Liver (tissue), 9 donors: ENCODE data around the gene PAQR4. TPM values are rescaled to one million over a fixed set of nuclear protein-coding genes. Genes with fewer than 3 reads are reported as not detected.

Experiments
- DNase-seq: peaks from one replicate; pipeline ENCODE4 v3.0.0-alpha.2; 2017; ENCODE audit warnings: low spot score
- H3K27ac ChIP-seq, 2 donors: one replicate each; pipeline ENCODE4 v1.7.0; 2013; ENCODE audit warnings: inconsistent platforms in 2 of 2, low read length in 2 of 2, control low read depth in 1 of 2, low read depth in 1 of 2, mild to moderate bottlenecking in 1 of 2
- H3K27me3 ChIP-seq, 4 donors: one replicate each; pipeline versions ENCODE4 v1.6.1 to v1.7.0; 2013; ENCODE audit warnings: low read length in 3 of 4, inconsistent platforms in 1 of 4, mild to moderate bottlenecking in 1 of 4, moderate library complexity in 1 of 4; ENCODE audit not compliant: control insufficient read depth in 4 of 4, insufficient read depth in 4 of 4
- H3K36me3 ChIP-seq, 4 donors: one replicate each; pipeline versions ENCODE4 v1.6.1 to v1.7.0; 2013; ENCODE audit warnings: low read length in 3 of 4, mild to moderate bottlenecking in 3 of 4, low read depth in 1 of 4, moderate library complexity in 1 of 4; ENCODE audit not compliant: control insufficient read depth in 4 of 4, insufficient read depth in 3 of 4
- H3K4me1 ChIP-seq, 4 donors: one replicate each; pipeline versions ENCODE4 v1.6.1 to v1.7.0; 2013; ENCODE audit warnings: low read length in 3 of 4, mild to moderate bottlenecking in 3 of 4, moderate library complexity in 1 of 4; ENCODE audit not compliant: control insufficient read depth in 4 of 4, insufficient read depth in 4 of 4
- H3K4me3 ChIP-seq, 3 donors: one replicate each; pipeline versions ENCODE4 v1.6.1 to v1.7.0; 2013; ENCODE audit warnings: low read length in 3 of 3, control low read depth in 1 of 3, low read depth in 1 of 3, mild to moderate bottlenecking in 1 of 3
- H3K9ac ChIP-seq, 2 donors: one replicate each; pipeline ENCODE4 v1.7.0; 2013; ENCODE audit warnings: low read length in 2 of 2, mild to moderate bottlenecking in 2 of 2, moderate library complexity in 2 of 2, control low read depth in 1 of 2, low read depth in 1 of 2
- H3K9me3 ChIP-seq, 4 donors: one replicate each; pipeline versions ENCODE4 v1.6.1 to v1.7.0; 2013; ENCODE audit warnings: low read length in 3 of 4; ENCODE audit not compliant: control insufficient read depth in 4 of 4
- ATF3 ChIP-seq: IDR thresholded peaks from 2 replicates; pipeline ENCODE4 v1.6.1; 2016; ENCODE audit warnings: antibody characterized with exemption
- CTCF ChIP-seq: fragments of 150-350 bp; IDR thresholded peaks from 2 replicates; pipeline ENCODE4 v1.5.1; 2017; ENCODE audit warnings: improper control_type of control experiment, low read depth, low read length; ENCODE audit not compliant: missing input control
- EGR1 ChIP-seq, 2 donors: IDR thresholded peaks; 2 replicates each; pipeline ENCODE4 v1.6.1; 2016 to 2018; ENCODE audit warnings: antibody characterized with exemption in 2 of 2, low read depth in 2 of 2
- FOXA1 ChIP-seq: IDR thresholded peaks from 2 replicates; pipeline ENCODE4 v1.6.1; 2016; ENCODE audit warnings: antibody characterized with exemption
- FOXA2 ChIP-seq: IDR thresholded peaks from 2 replicates; pipeline ENCODE4 v1.6.1; 2016; ENCODE audit warnings: antibody characterized with exemption
- GABPA ChIP-seq, 2 donors: IDR thresholded peaks in 1 of 2; conservative IDR thresholded peaks in 1 of 2; 2 replicates each; pipeline ENCODE4 v1.6.1; 2016; ENCODE audit warnings: antibody characterized with exemption in 2 of 2, mild to moderate bottlenecking in 1 of 2, moderate library complexity in 1 of 2
- HNF4A ChIP-seq, 2 donors: conservative IDR thresholded peaks; 2 replicates each; pipeline ENCODE4 v1.6.1; 2016; ENCODE audit warnings: antibody characterized with exemption in 2 of 2, mild to moderate bottlenecking in 2 of 2
- HNF4G ChIP-seq: IDR thresholded peaks from 2 replicates; pipeline ENCODE4 v1.6.1; 2016; ENCODE audit warnings: antibody characterized with exemption
- JUND ChIP-seq, 2 donors: IDR thresholded peaks; 2 replicates each; pipeline ENCODE4 v1.6.1; 2016; ENCODE audit warnings: antibody characterized with exemption in 2 of 2
- MAX ChIP-seq: IDR thresholded peaks from 2 replicates; pipeline ENCODE4 v1.6.1; 2016; ENCODE audit warnings: antibody characterized with exemption
- NR2F2 ChIP-seq: IDR thresholded peaks from 2 replicates; pipeline ENCODE4 v1.6.1; 2016; ENCODE audit warnings: antibody characterized with exemption
- RAD21 ChIP-seq, 2 donors: IDR thresholded peaks; 2 replicates each; pipeline ENCODE4 v1.6.1; 2016; ENCODE audit warnings: antibody characterized with exemption in 2 of 2, mild to moderate bottlenecking in 2 of 2
- REST ChIP-seq: IDR thresholded peaks from 2 replicates; pipeline ENCODE4 v1.6.1; 2016; ENCODE audit warnings: antibody characterized with exemption, mild to moderate bottlenecking
- RXRA ChIP-seq, 2 donors: IDR thresholded peaks; 2 replicates each; pipeline ENCODE4 v1.6.1; 2017 to 2018; ENCODE audit warnings: antibody characterized with exemption in 2 of 2, mild to moderate bottlenecking in 1 of 2
- SP1 ChIP-seq: IDR thresholded peaks from 2 replicates; pipeline ENCODE4 v1.6.1; 2018; ENCODE audit warnings: antibody characterized with exemption, mild to moderate bottlenecking
- TAF1 ChIP-seq: conservative IDR thresholded peaks from 2 replicates; pipeline ENCODE4 v1.6.1; 2016; ENCODE audit warnings: antibody characterized with exemption, mild to moderate bottlenecking
- YY1 ChIP-seq: IDR thresholded peaks from 2 replicates; pipeline ENCODE4 v1.6.1; 2016; ENCODE audit warnings: antibody characterized with exemption, mild to moderate bottlenecking
- ZBTB33 ChIP-seq: IDR thresholded peaks from 2 replicates; pipeline ENCODE4 v1.6.1; 2016; ENCODE audit warnings: antibody characterized with exemption
- WGBS: extraction: QIAGEN DNeasy Blood & Tissue Kit; methylation state at CpG from one replicate; pipeline ENCODE4 v1.1.7; 2013; 5-methylcytosine and 5-hydroxymethylcytosine counted together
- polyA plus RNA-seq, 2 donors: library from polyadenylated mRNA; stranded (reverse) in 1 of 2; unstranded in 1 of 2; fragments of 200-250 nt in 1 of 2; fragments of >200 nt in 1 of 2; fragmentation: Nextera tagmentation in 1 of 2; extraction: Ambion mirVana in 1 of 2; gene quantifications; one replicate each; pipeline versions ENCODE4 v1.2.1 to v1.2.3, GENCODE V29; 2013 to 2015
- total RNA-seq, 2 donors: library from RNA; depleted of rRNA; stranded (reverse); fragments of >200 nt; gene quantifications; one replicate each; pipeline ENCODE4 v1.2.3, GENCODE V29; 2014
- donor health status: healthy.
- donor health status: healthy.
- donor health status: healthy.
- donor health status: healthy.
- donor health status: healthy.

The PAQR4 gene
- total and polyA plus RNA-seq, 4 donors, result 0.63 to 9.9 (median 2.0) TPM

GRCh38 chr16:3015865-3016521 is 46.8 kb downstream of the PAQR4 start:
- H3K27me3 ChIP-seq, result no peaks in the 10 kb centered on the region
- TF ChIP-seq GABPA (IDR thresholded peaks at IDR 0.05 in 1 of 2, conservative IDR thresholded peaks at IDR 0.05 in 1 of 2) (no peak), FOXA2 (no peak), REST (no peak), EGR1 (IDR thresholded peaks at IDR 0.05; ENCODE audit: low read depth in 2 of 2) (no peak), ZBTB33 (no peak), JUND (IDR thresholded peaks at IDR 0.05) (no peak), FOXA1 (no peak), SP1 (no peak), RAD21 (IDR thresholded peaks at IDR 0.05) (no peak)
- no peaks in the 10 kb centered on the region for H3K36me3 ChIP-seq
- peaks cover 6 to 32% (median 15%) of the 10 kb centered on the region in 4 donors for H3K4me1 ChIP-seq
- no peak overlapping the region for H3K4me3 ChIP-seq
- no peak for DNase-seq
- H3K9me3 ChIP-seq, result no peaks in the 10 kb centered on the region
- 91% methylated on average over 13 of the region's 13 CpGs for WGBS
- H3K9ac ChIP-seq, result no peak overlapping the region
- H3K27ac ChIP-seq, result no peak overlapping the region

- DNase-seq, result no peak
- TF ChIP-seq JUND (IDR thresholded peaks at IDR 0.05), result no peak
- no peak for TF ChIP-seq MAX
- no peak for TF ChIP-seq HNF4A (conservative IDR thresholded peaks at IDR 0.05)
- TF ChIP-seq YY1, result no peak
- TF ChIP-seq FOXA1, result no peak
- TF ChIP-seq SP1, result no peak
- TF ChIP-seq TAF1, result no peak
- TF ChIP-seq RXRA (IDR thresholded peaks at IDR 0.05), result no peak
- TF ChIP-seq HNF4G, result no peak
- no peak for TF ChIP-seq ATF3
- TF ChIP-seq GABPA (IDR thresholded peaks at IDR 0.05 in 1 of 2, conservative IDR thresholded peaks at IDR 0.05 in 1 of 2), result no peak
- TF ChIP-seq EGR1 (IDR thresholded peaks at IDR 0.05; ENCODE audit: low read depth in 2 of 2), result no peak
- no peak for TF ChIP-seq ZBTB33
- no peak for TF ChIP-seq REST
- TF ChIP-seq CTCF, result no peak
- no peak for TF ChIP-seq FOXA2
- no peak for TF ChIP-seq NR2F2
- WGBS, result 84% methylated on average over 20 of the region's 20 CpGs
- no peak overlapping the region for H3K27ac ChIP-seq
- H3K9ac ChIP-seq, result no peak overlapping the region
- H3K4me1 ChIP-seq, result peaks cover 14 to 32% (median 23%) of the 10 kb centered on the region in 4 donors
- H3K27me3 ChIP-seq, result no peaks in the 10 kb centered on the region
- no peaks in the 10 kb centered on the region for H3K9me3 ChIP-seq
- H3K4me3 ChIP-seq, result no peak overlapping the region
- H3K36me3 ChIP-seq, result no peaks in the 10 kb centered on the region
Observed at GRCh38 chr16:3017344-3017743, 48.2 kb downstream of the PAQR4 start.
